ENCODE data around the gene ABCF1. TPM values are rescaled to one million over a fixed set of nuclear protein-coding genes. Genes with fewer than 3 reads are reported as not detected.

Gene ABCF1
- total and polyA plus RNA-seq, 9 of the 15 experiments (the other 6 are each of a cell fraction or from before 2014, with no cell fraction given): 41.6 to 193 (median 102) TPM

DNA sequence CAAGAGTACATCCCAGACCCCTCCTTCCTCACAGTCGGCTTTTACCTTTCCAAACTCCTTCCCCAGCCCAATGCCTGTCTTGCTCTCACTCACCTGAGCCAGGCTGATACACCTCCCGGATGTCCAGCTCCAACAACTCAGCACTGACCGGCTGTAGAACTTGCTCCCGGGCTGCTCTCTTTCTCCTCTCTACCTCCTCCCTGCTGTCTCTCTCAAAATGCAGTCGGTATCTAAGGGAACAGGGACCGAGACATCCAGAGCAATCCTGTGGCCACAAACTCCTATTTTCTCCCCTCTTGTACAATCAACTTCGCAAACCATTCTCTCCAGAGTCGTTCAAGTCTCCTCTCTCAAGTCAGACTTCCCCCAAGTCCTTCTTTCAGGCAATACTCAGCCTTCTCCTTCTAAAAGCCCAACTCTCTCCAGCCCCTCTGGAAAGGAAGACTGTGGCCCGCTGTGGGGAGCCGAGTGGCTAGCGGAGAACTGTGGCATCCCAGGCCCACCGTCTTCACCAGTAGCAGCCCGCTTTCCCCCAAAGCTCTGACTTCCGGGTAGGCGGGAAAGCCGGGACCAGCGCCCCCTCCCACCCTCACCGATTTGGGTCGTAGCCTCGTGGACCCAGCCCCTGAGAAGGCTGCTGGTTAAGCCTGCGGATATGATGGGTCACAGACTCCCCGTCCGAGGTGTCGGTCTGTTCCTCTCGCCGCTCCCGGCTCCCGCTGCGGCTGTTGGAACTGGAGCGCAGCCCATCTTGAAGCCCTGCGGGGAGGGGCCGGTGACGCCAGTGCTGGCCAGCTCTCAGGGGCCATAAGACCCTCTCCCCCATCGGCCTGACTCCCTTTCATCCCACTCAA lies 16.1 kb upstream of the ABCF1 start (continued):
- TF ChIP-seq, protein P1, sequence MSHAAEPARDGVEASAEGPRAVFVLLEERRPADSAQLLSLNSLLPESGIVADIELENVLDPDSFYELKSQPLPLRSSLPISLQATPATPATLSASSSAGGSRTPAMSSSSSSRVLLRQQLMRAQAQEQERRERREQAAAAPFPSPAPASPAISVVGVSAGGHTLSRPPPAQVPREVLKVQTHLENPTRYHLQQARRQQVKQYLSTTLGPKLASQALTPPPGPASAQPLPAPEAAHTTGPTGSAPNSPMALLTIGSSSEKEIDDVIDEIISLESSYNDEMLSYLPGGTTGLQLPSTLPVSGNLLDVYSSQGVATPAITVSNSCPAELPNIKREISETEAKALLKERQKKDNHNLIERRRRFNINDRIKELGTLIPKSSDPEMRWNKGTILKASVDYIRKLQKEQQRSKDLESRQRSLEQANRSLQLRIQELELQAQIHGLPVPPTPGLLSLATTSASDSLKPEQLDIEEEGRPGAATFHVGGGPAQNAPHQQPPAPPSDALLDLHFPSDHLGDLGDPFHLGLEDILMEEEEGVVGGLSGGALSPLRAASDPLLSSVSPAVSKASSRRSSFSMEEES (CRISPR knock-in tag; IDR thresholded peaks at IDR 0.05): no peak
- TF ChIP-seq SMARCE1 (IDR thresholded peaks at IDR 0.05) (0 out of 2 replicates have a peak, but pooled peaks have one; percentile 10), YY1 (IDR thresholded peaks at IDR 0.05; ENCODE audit: borderline replicate concordance in 1 of 3, control insufficient read depth in 1 of 3, extremely low read depth in 1 of 3, insufficient read depth in 3 of 3, insufficient read length in 1 of 3, insufficient replicate concordance in 2 of 3, low read depth in 1 of 3, low read length in 2 of 3) (peak in 1 of 3 experiments; percentile 29), HNRNPK (IDR thresholded peaks at IDR 0.05; ENCODE audit: low read depth, low read length, poor library complexity, severe bottlenecking) (no peak), ZNF316 (IDR thresholded peaks at IDR 0.05) (no peak), MYNN (IDR thresholded peaks at IDR 0.05) (peak; percentile 50), MYNN (CRISPR knock-in tag; IDR thresholded peaks at IDR 0.05) (no peak), NR1H2 (CRISPR knock-in tag; IDR thresholded peaks at IDR 0.05) (0 out of 2 replicates have a peak, but pooled peaks have one; percentile 62), PRPF4 (IDR thresholded peaks at IDR 0.05; ENCODE audit: insufficient read depth, low read depth, low read length, poor library complexity, severe bottlenecking) (no peak), HDGF (IDR thresholded peaks at IDR 0.05) (peak; percentile 17; the same call in 1 of the 2 replicates)
- TF ChIP-seq, protein P2, sequence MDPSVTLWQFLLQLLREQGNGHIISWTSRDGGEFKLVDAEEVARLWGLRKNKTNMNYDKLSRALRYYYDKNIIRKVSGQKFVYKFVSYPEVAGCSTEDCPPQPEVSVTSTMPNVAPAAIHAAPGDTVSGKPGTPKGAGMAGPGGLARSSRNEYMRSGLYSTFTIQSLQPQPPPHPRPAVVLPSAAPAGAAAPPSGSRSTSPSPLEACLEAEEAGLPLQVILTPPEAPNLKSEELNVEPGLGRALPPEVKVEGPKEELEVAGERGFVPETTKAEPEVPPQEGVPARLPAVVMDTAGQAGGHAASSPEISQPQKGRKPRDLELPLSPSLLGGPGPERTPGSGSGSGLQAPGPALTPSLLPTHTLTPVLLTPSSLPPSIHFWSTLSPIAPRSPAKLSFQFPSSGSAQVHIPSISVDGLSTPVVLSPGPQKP (CRISPR knock-in tag; IDR thresholded peaks at IDR 0.05): no peak
- TF ChIP-seq, protein P3, sequence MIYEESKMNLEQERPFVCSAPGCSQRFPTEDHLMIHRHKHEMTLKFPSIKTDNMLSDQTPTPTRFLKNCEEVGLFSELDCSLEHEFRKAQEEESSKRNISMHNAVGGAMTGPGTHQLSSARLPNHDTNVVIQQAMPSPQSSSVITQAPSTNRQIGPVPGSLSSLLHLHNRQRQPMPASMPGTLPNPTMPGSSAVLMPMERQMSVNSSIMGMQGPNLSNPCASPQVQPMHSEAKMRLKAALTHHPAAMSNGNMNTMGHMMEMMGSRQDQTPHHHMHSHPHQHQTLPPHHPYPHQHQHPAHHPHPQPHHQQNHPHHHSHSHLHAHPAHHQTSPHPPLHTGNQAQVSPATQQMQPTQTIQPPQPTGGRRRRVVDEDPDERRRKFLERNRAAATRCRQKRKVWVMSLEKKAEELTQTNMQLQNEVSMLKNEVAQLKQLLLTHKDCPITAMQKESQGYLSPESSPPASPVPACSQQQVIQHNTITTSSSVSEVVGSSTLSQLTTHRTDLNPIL (CRISPR knock-in tag; IDR thresholded peaks at IDR 0.05): no peak
- TF ChIP-seq, protein P4, sequence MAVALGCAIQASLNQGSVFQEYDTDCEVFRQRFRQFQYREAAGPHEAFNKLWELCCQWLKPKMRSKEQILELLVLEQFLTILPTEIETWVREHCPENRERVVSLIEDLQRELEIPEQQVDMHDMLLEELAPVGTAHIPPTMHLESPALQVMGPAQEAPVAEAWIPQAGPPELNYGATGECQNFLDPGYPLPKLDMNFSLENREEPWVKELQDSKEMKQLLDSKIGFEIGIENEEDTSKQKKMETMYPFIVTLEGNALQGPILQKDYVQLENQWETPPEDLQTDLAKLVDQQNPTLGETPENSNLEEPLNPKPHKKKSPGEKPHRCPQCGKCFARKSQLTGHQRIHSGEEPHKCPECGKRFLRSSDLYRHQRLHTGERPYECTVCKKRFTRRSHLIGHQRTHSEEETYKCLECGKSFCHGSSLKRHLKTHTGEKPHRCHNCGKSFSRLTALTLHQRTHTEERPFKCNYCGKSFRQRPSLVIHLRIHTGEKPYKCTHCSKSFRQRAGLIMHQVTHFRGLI (CRISPR knock-in tag; IDR thresholded peaks at IDR 0.05): no peak
- TF ChIP-seq, protein P5, sequence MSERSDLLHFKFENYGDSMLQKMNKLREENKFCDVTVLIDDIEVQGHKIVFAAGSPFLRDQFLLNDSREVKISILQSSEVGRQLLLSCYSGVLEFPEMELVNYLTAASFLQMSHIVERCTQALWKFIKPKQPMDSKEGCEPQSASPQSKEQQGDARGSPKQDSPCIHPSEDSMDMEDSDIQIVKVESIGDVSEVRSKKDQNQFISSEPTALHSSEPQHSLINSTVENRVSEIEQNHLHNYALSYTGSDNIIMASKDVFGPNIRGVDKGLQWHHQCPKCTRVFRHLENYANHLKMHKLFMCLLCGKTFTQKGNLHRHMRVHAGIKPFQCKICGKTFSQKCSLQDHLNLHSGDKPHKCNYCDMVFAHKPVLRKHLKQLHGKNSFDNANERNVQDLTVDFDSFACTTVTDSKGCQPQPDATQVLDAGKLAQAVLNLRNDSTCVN (CRISPR knock-in tag; IDR thresholded peaks at IDR 0.05): 0 out of 2 replicates have a peak, but pooled peaks have one; percentile 29
- TF ChIP-seq, protein P6, sequence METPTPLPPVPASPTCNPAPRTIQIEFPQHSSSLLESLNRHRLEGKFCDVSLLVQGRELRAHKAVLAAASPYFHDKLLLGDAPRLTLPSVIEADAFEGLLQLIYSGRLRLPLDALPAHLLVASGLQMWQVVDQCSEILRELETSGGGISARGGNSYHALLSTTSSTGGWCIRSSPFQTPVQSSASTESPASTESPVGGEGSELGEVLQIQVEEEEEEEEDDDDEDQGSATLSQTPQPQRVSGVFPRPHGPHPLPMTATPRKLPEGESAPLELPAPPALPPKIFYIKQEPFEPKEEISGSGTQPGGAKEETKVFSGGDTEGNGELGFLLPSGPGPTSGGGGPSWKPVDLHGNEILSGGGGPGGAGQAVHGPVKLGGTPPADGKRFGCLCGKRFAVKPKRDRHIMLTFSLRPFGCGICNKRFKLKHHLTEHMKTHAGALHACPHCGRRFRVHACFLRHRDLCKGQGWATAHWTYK (CRISPR knock-in tag; IDR thresholded peaks at IDR 0.05): peak; percentile 13; the same call in 1 of the 2 replicates

Measured in K562 (cell line).